ENCODE results near the gene TPBGL.

GRCh38 chr11:75246006-75246670 is 5.6 kb downstream of the TPBGL start:
- TF ChIP-seq POLR2A (IDR thresholded peaks at IDR 0.05; ENCODE audit: low read length) (no peak), GATA1 (IDR thresholded peaks at IDR 0.05; ENCODE audit: low read depth, low read length) (no peak)
